HG03045 (cell line): ENCODE results near the gene ARHGAP19.

Source experiments
- ATAC-seq: cut with Tn5 transposase; IDR thresholded peaks from one replicate; pipeline ENCODE4 v1.9.1; 2021; ENCODE audit warnings: mild to moderate bottlenecking, moderate library complexity; ENCODE audit not compliant: unreplicated experiment

ARHGAP19 gene

DNA sequence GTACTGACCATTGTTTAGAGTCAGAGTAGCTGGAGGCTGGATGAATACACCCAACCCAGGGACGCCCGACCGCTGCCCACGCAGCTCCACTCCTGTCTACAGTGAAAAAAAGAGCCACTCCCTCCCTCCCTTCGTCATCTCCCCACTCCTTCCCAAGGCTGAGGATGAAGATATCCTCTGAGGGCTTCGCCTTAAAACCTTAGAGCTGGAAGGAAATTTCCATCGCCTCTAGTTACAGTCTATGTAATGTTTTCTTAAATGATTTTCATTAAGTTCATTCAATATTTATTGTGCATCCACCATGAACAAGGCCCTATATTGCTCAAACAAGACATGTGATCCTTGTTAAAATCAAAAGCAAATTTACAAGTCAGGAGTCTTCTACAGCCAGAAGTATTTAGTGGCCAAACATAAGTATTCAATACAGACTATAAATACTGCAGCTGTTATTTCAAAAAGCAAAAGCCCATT lies 95.4 kb downstream of the ARHGAP19 start:
- no peak for ATAC-seq

DNA sequence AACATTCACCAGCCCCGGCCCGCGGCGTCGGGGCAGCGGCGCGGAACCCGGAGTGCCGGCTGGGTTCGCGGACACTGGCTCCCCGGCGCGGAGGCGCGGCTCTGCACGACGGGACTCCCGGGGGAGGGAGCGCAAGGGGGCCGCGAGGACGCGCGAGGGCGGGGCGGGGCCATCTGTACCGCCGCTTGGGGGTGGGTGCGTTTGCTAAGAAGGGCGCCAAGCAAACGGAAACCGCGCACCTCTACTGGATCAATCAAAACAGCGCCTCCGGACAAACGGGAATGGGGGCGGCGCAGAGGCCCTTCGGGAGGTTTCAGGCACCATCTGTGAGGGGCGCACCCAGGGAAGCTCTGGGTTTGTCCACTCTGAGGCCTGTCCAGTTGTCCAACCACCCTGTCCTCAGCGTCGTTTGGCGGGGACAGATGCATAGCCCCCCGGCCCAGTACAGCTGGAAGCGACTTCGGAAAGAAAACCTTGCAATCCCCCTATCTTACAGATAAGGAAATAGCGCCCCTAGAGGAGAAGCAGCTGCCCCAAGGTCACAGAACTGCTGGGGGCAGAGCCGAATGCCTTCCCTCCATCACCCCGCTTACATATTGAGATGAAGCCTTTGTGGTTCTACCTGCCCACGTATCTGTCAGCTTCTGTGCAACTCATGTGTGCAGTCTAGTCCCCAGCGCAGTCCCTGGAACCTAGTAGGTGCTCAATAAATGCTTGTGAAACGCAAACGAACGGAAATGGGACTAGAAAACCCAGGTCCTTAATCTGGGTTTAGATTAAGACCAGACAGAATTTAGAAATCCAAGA lies 96.0 kb downstream of the ARHGAP19 start:
- peak; percentile 78 for ATAC-seq

GRCh38 chr10:97195706-97196222 lies 96.7 kb downstream of the ARHGAP19 start:
- ATAC-seq: no peak

GRCh38 chr10:97192952-97193435 lies 99.4 kb downstream of the ARHGAP19 start:
- no peak for ATAC-seq

- ATAC-seq: no peak
Measured at GRCh38 chr10:97190450-97190849, 102.0 kb downstream of the ARHGAP19 start.

DNA sequence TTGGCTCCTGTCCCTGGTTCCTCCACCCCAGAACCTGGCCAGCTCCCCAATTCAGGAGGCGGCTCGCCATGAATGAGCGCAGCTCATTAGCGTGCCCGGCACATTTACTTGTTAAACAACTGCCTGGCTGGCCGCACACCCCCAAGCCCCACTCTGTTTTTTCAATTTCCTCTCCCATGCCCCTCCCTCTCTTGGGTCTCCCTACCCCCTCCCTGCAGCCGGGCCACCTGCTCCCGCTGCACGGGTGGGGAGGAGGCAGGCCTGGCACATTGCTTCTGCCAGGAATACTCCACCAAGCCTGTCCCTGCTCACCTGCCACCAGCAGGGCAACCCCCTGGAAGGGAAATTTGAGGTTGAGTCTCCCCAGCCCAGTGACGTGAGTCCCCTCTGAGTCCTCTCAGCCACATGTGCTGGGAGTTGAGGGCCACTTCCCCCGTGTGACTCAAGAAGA lies 104.2 kb downstream of the ARHGAP19 start:
- ATAC-seq: no peak

DNA sequence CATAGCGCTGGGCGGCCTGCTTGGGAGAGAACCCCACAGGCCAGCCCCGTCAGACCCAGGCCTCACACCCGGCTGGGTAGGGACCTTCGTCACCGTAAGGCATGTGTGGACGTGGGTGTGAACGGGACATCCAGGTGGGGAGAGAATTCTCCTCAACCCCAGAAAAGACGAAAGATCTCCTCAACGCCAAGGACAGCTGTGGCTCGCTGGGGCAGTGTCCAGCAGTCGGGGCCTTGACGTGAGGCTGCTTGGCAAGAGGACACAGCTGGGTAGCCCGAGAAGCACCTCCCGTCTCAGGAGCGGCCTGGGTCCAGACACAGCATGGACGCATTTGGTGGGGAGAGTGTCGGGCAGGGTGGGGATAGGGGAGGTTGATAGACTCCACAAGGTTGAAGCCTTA lies 105.5 kb downstream of the ARHGAP19 start:
- ATAC-seq: no peak

DNA sequence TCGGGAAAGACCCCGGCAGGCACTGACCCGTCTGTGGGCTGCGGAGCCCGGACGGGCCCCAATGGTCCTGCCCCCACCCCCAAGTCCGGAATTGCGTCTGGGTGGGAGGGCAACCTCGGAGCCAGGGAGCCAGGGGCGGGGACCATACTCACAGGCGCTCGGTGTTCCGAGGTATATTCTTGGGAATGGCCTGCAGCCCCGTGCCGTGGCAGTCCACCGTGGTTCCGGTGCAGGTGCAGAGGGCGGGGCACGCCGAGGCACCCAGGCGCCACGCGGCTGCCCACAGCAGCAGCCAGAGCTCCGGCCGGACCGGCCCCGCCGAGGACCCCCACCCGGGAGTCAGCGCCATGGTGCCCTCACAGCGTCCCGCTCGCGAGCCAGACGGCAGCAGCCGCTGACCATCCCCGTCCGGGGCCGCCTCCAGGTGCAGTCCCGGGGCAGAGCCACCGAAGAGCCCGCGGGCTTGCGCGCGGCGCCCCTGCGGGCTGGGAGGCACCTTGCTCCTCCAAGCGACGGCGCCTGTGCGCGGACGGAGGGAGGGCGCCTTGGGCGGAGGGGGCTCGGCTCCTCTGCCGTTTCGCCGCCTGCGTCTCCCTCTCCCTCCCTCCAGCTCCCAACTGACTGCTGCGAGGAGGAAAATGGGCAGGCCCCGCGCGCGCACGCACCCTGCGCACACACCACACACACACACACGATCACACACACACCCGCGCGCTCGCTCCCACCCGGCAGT lies 106.9 kb downstream of the ARHGAP19 start, which contains the start of gene SLIT1:
Gene SLIT1 (minus strand): TSS at position 634 of the 733 bp plus-strand sequence. CDS start 285 bp downstream, at position 349.
- no peak for ATAC-seq

DNA sequence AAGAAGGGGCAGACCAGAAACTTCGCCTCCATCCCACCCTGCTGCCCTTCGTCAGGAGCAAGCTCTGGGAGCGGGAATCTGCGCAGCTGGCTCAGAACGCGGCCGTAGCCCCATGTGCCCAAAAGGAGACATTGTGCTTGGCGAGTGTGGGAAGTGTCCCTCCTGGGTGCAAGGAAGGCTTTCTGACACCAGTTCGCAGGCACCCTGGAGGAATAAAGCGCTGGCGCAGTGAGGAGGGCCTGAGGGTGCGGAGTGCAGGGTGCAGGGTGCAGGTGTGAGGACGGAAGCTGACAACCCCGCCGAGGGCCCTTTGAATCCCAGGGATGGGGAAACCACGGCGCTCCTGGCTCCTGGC lies 107.5 kb downstream of the ARHGAP19 start:
- ATAC-seq: no peak

GRCh38 chr10:97183314-97183713 lies 109.1 kb downstream of the ARHGAP19 start:
- ATAC-seq: no peak

DNA sequence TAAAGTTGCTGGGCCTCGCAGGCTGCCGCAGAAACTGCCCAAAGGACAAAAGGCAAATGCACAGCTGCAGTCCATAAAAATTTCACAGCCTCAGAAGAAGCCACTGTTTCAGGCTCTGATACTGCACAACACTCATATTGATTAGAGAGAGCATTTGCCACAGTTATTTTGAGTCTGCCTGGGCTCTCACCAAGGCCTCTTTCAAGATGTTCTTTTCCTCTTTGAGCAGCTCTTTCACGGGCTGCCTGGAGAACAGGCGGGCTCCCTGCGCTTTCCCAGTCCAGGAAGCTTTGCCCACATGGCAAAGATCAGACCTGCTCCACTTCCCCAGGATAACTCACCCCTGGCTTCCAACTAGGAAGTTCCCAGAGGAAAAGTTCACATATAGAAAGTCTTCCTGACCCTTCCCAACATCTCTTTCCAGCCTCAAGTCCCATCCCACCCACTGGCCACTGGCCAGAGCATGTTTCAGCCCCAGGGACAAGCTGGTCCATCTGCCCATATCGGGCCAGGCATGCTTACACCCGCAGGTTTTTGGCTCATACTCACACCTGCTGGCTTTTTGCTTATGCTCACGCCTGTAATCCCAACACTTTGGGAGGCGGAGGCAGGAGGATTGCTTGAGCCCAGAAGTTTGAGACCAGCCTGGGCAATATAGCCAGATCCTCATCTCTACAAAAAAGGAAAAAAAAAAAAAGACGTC lies 110.0 kb downstream of the ARHGAP19 start:
- no peak for ATAC-seq

DNA sequence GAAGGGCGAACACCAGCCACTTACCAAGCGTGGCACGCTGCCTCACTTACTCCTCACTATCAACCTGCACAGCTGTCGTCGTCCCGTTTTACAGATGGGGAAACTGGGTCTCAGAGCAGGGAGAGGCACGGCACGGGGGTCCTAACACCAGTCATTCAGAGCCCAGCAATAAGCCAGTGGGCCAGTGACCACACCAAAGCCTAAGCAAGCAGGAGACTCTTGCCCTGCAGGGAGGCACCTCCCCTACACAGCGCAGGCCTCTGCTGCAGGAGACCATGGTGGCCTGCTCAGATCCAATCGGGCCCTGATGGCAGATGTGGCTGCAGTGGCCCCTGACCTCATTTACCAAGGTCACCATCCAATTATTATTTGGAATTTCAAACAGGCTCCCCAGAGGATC lies 111.5 kb downstream of the ARHGAP19 start:
- ATAC-seq: no peak

DNA sequence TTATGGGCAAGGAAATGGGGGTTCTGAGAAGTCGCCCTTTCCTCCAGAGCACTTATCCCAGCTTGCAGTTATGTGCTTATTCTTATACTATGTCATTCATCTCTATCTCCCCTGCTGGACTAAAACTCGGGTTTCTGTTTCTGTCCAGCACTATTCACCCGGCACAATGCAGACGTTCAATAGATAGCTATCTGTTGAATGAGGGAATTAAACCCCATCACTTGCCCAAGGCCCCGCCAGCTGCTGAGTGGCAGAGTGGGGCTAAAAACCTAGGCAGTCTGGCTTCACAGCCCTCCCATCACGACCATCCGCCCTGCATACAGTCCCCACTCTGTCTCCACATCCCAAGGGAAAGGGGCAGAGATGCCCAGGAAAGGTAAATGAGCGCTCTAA lies 112.1 kb downstream of the ARHGAP19 start:
- ATAC-seq: no peak

- no peak for ATAC-seq
Measured at GRCh38 chr10:97179731-97180362, 112.6 kb downstream of the ARHGAP19 start.

GRCh38 chr10:97179311-97179710 lies 113.1 kb downstream of the ARHGAP19 start:
- no peak for ATAC-seq

- ATAC-seq: no peak
Measured at GRCh38 chr10:97178074-97178473, 114.4 kb downstream of the ARHGAP19 start.

DNA sequence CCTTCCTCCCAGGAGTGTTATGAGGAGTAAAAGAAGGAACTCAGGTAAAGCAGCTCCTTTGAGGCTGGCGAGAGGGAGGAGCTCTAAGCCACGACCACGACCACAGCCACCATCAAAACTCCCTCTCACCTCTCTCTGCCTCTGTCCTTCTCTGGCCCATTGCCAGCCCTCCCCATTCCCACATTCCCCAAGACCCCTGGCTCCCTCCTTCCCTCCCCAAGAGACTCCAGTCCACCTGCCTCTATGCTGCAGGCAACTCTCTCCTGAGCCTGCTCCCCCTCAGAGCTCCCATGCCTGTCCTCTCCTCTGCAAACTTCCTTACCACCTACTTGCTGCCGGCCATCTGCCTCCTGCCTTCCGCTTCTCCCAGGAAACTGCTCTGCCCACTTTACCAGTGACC lies 116.2 kb downstream of the ARHGAP19 start:
- ATAC-seq: no peak

- ATAC-seq: no peak
Measured at GRCh38 chr10:97175586-97175985, 116.9 kb downstream of the ARHGAP19 start.

- no peak for ATAC-seq
Measured at GRCh38 chr10:97174941-97175340, 117.5 kb downstream of the ARHGAP19 start.

DNA sequence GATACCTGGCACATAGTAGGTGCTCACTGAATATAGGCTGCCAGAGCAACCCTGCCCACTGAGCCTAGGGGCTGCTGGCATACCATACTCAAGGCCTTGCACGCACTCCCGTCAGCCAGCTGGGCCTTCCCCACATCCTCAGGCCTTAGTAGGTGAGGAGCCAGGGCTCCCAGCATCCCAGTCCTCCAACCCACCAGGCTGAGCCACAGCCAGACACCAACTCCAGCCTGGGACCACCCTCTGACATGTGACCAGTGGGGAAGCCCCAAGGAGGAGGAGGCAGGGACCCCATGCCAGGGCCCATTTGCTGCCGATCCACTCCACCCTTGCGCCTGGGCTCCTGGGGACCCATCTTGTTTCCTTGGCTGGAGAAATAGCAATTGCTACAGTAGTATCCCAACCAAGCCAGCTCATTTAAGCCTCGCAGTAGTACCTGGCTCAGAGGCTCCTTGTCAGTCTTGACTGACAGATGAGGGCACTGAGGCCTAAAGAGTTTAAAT lies 118.1 kb downstream of the ARHGAP19 start:
- no peak for ATAC-seq
